DOHH2 (cell line): ENCODE results near the gene ISCA1.

ENCODE experiments used
- CTCF ChIP-seq: fragments of 200-600 bp; sonication (generic); IDR thresholded peaks from one replicate; pipeline ENCODE4 v1.5.1; 2014; ENCODE audit warnings: antibody characterized with exemption, mild to moderate bottlenecking, low read depth, low read length; ENCODE audit not compliant: poor library complexity, severe bottlenecking
- EZH2phosphoT487 ChIP-seq: fragments of 200-600 bp; sonication (generic); IDR thresholded peaks from 2 replicates; pipeline ENCODE4 v1.6.1; 2017; ENCODE audit warnings: borderline replicate concordance, mild to moderate bottlenecking, antibody characterized with exemption, low read length, moderate library complexity, mixed read lengths

DNA sequence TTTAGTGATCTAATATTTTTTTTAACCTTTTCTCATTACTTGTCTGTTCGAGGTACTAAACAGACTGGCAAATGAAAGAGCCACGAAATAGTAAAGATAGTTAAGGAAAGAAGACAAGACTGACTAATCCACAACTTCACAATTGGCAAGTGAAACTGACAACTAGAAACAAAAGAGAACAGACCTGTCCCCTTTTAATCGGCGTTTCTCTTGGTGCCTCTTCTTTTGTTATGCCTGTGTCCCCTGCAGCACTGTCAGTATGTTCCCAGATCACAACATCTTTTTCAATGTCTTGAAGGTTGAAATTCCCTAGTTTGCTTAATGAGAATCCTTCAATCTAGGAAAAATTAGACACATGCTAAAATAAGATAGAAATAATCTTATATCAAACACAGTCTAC, 45.8 kb upstream of the ISCA1 start:
- no peak for TF ChIP-seq CTCF
- TF ChIP-seq EZH2phosphoT487: no peak
